Right lobe of liver (tissue), 6 donors: Measurements from ENCODE around the gene SEMA4C. TPM values are rescaled to one million over a fixed set of nuclear protein-coding genes. Genes with fewer than 3 reads are reported as not detected.

ENCODE experiments used
- ATAC-seq, 4 donors: fragments of 200-7000 bp; cut with Tn5 transposase; one replicate each; pipeline ENCODE4 v1.9.1; 2020; ENCODE audit warnings: mild to moderate bottlenecking in 4 of 4, moderate library complexity in 4 of 4
- DNase-seq, 3 donors: peaks; one replicate each; pipeline ENCODE4 v3.0.0-alpha.2; 2020
- H3K27ac ChIP-seq, 3 donors: fragments of 200-600 bp; one replicate each; pipeline ENCODE4 v1.8.0; 2022
- H3K27me3 ChIP-seq, 2 donors: fragments of 200-600 bp; one replicate each; pipeline ENCODE4 v1.8.0; 2022
- H3K36me3 ChIP-seq, 4 donors: fragments of 200-600 bp; sonication (generic) in 1 of 4; one replicate each; pipeline versions ENCODE4 v1.5.1 to v1.8.0; 2017 to 2022; ENCODE audit warnings: control low read depth in 1 of 4
- H3K4me1 ChIP-seq, 4 donors: fragments of 200-600 bp; sonication (generic) in 1 of 4; one replicate each; pipeline versions ENCODE4 v1.5.1 to v1.8.0; 2017 to 2022; ENCODE audit warnings: control low read depth in 1 of 4
- H3K4me3 ChIP-seq, 3 donors: fragments of 200-600 bp; one replicate each; pipeline ENCODE4 v1.8.0; 2022
- H3K9me3 ChIP-seq, 4 donors: fragments of 200-600 bp; sonication (generic) in 1 of 4; one replicate each; pipeline versions ENCODE4 v1.5.1 to v1.8.0; 2017 to 2022; ENCODE audit warnings: control low read depth in 1 of 4
- POLR2A ChIP-seq: fragments of 450-650 bp; IDR thresholded peaks from one replicate; pipeline ENCODE4 v1.6.1; 2017; ENCODE audit warnings: antibody characterized with exemption, mild to moderate bottlenecking
- WGBS: methylation state at CpG from one replicate; pipeline ENCODE4 v1.1.6; 2018; ENCODE audit warnings: low coverage, low lambda C conversion rate; ENCODE audit not compliant: insufficient coverage; ENCODE audit errors: missing lambda C conversion rate; 5-methylcytosine and 5-hydroxymethylcytosine counted together
- intact Hi-C, 2 donors: fragments of 100-400 bp; cut with DNase I; formaldehyde crosslinking; loops; one replicate each; pipeline versions ENCODE4 v1.11.2 to v1.14.1; 2022
- total RNA-seq, 6 experiments: library from RNA; depleted of rRNA in 2 of 6; stranded (reverse); fragments of >200 nt in 2 of 6; fragmentation: NEBNext Ultra II Directional in 3 of 6; extraction: Animal tissue kit (Norgen Biotek cat#: 25700) in 3 of 6; gene quantifications; one replicate each; pipeline versions ENCODE4 v1.1.0 to v1.2.4, GENCODE V29; 2016 to 2023
- TF ChIP-seq, protein P1 (sequence below), 4 donors: fragments of 200-600 bp in 3 of 4; fragments of 450-650 bp in 1 of 4; IDR thresholded peaks; one replicate each; pipeline versions ENCODE4 v1.5.1 to v1.8.0; 2016 to 2022; ENCODE audit warnings: antibody characterized with exemption in 4 of 4, mild to moderate bottlenecking in 2 of 4
- donor health status: DM: no; HTN: yes; CAD: no.
- donor health status: DM: no; HTN: no; CAD: no.
- donor health status: DM: no; HTN: no; CAD: no.
- donor health status: DM: no; HTN: yes; CAD: no.
- donor health status: DM: no; HTN: yes; CAD: no.

The SEMA4C gene
- total RNA-seq, 6 experiments from 2014 or later, result 11.9 to 18.9 (median 12.6) TPM

- DNase-seq, result no peak
- ATAC-seq, result no peak
- intact Hi-C loops, result loop anchor here in 1 of 2 donors (10.0 kb wide), 1 partner anchor 53 kb away; the partner anchor contains the start of gene CNNM3
- Histone ChIP-seq H3K36me3 (peaks cover 0 to 32% (median 18%) of the 10 kb centered on the region in 4 donors), H3K4me3 (peak overlapping the region; percentile 80 to 98 (median 97)), H3K9me3 (no peaks in the 10 kb centered on the region), H3K27me3 (no peaks in the 10 kb centered on the region), H3K4me1 (peaks cover 0 to 45% (median 9%) of the 10 kb centered on the region in 4 donors), H3K27ac (peak overlapping the region; percentile 92 to 96 (median 94))
- TF ChIP-seq, protein P1, sequence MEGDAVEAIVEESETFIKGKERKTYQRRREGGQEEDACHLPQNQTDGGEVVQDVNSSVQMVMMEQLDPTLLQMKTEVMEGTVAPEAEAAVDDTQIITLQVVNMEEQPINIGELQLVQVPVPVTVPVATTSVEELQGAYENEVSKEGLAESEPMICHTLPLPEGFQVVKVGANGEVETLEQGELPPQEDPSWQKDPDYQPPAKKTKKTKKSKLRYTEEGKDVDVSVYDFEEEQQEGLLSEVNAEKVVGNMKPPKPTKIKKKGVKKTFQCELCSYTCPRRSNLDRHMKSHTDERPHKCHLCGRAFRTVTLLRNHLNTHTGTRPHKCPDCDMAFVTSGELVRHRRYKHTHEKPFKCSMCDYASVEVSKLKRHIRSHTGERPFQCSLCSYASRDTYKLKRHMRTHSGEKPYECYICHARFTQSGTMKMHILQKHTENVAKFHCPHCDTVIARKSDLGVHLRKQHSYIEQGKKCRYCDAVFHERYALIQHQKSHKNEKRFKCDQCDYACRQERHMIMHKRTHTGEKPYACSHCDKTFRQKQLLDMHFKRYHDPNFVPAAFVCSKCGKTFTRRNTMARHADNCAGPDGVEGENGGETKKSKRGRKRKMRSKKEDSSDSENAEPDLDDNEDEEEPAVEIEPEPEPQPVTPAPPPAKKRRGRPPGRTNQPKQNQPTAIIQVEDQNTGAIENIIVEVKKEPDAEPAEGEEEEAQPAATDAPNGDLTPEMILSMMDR (IDR thresholded peaks at IDR 0.05), result no peak
- TF ChIP-seq POLR2A, result no peak
- WGBS, result 18% methylated on average over 6 of the region's 27 CpGs
These were observed 1.9 kb downstream of the SEMA4C start for GRCh38 chr2:96867756-96868554.

DNA sequence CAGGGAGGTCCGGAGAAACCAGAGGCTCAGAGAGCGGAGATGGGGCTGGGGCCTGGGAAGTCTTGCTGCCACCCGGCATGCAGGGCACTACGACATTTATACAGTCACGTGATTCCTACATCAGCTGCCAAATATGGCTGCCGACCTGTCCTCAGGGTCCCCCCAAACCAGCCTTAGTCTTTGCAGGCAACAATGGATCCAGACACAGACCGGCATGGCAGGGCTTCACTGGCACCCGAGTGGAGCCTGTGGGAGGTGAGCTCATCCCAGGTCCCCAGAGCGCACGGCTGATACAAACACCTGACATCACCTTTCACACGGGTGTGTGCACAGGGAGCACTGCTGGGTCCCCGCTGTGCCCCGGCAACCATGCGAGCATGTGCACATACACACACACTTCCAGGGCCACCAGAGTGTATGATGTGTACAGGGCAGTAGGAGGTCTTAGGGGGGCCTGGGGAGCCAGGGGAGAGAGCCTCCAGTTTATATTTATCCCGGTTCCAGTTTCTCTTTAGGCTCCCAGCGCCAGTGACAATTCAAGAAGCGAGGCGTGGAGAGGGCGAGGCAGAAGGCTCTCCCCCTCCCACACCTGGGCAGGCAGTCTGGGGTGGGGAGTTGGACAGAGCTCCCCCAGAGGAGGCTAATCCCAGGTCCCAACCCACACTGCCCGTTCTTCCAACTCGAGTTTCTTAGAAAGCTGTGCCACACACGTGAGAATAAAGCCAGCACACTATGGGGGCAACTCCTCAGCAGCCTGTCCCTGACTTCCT, 2.7 kb downstream of the SEMA4C start:
- peak overlapping the region; percentile 92 to 96 (median 94) for H3K27ac ChIP-seq
- no peak for ATAC-seq
- peaks cover 0 to 52% (median 11%) of the 10 kb centered on the region in 4 donors for H3K4me1 ChIP-seq
- peak overlapping the region; percentile 80 to 98 (median 97) for H3K4me3 ChIP-seq
- DNase-seq, result no peak
- no peaks in the 10 kb centered on the region for H3K9me3 ChIP-seq
- WGBS, result 35% methylated on average over 5 of the region's 22 CpGs
- H3K27me3 ChIP-seq, result no peaks in the 10 kb centered on the region
- no peak for TF ChIP-seq POLR2A
- TF ChIP-seq, protein P1 (IDR thresholded peaks at IDR 0.05), result no peak
- intact Hi-C loops, result loop anchor here in 1 of 2 donors (10.0 kb wide), 1 partner anchor 52 kb away; the partner anchor contains the start of gene CNNM3
- peaks cover 0 to 32% (median 19%) of the 10 kb centered on the region in 4 donors for H3K36me3 ChIP-seq

- no peak for TF ChIP-seq POLR2A
- TF ChIP-seq, protein P1 (IDR thresholded peaks at IDR 0.05), result no peak
- peaks cover 0 to 33% (median 19%) of the 10 kb centered on the region in 4 donors for H3K36me3 ChIP-seq
- no peak overlapping the region for H3K4me3 ChIP-seq
- ATAC-seq (no peak), DNase-seq (no peak)
- no peaks in the 10 kb centered on the region for H3K9me3 ChIP-seq
- H3K27ac ChIP-seq, result peak overlapping the region in 2 of 3 donors; percentile 92 to 94
- peaks cover 0 to 57% (median 16%) of the 10 kb centered on the region in 4 donors for H3K4me1 ChIP-seq
- 0% methylated on average over 1 of the region's 8 CpGs for WGBS
- intact Hi-C loops, result loop anchor here in 1 of 2 donors (10.0 kb wide), 1 partner anchor 52 kb away; the partner anchor contains the start of gene CNNM3
- no peaks in the 10 kb centered on the region for H3K27me3 ChIP-seq
These were observed 3.3 kb downstream of the SEMA4C start for GRCh38 chr2:96866586-96866985.

DNA sequence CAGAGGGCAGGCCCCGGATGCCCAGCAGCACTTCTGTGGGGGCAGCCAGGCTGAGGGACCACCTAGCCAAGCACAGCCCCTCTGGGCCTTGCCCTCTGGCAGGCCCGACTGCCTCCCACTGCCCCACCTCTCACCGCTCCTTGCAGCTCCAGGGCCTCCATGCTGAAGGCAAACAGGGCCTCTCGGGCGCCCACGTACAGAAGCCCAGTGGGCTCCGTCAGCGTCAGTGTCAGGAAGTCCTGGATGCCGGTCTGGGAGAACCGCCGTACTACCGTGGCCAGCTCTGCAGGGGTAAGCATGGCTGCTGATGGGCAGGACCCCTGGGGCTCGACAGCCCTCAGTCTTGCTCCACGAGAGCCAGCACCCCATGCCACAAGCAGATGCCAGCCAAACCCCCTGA, 3.7 kb downstream of the SEMA4C start:
- Histone ChIP-seq H3K4me3 (no peak overlapping the region), H3K9me3 (no peaks in the 10 kb centered on the region), H3K27ac (peak overlapping the region in 1 of 3 donors; percentile 94), H3K4me1 (peaks cover 0 to 61% (median 19%) of the 10 kb centered on the region in 4 donors), H3K36me3 (peaks cover 0 to 37% (median 21%) of the 10 kb centered on the region in 4 donors), H3K27me3 (no peaks in the 10 kb centered on the region)
- no CpG with 5 or more reads among the region's 14 CpGs for WGBS
- no peak for ATAC-seq
- intact Hi-C loops, result loop anchor here in 1 of 2 donors (10.0 kb wide), 1 partner anchor 51 kb away; the partner anchor contains the start of gene CNNM3
- DNase-seq, result no peak
- TF ChIP-seq, protein P1 (IDR thresholded peaks at IDR 0.05), result no peak
- TF ChIP-seq POLR2A, result no peak
